Measurements from ENCODE around the gene BABAM2.

- TF ChIP-seq BHLHE40 (IDR thresholded peaks at IDR 0.05; ENCODE audit: borderline replicate concordance) (no peak), SUZ12 (IDR thresholded peaks at IDR 0.05) (no peak)
Observed at GRCh38 chr2:28232295-28232694, 341.8 kb downstream of the BABAM2 start.

All from HEK293T (cell line).